Medulla oblongata (tissue), 1 donor: ENCODE measurements around the gene UBE2E1.

Experiments
- DNase-seq: peaks from one replicate; pipeline ENCODE4 v3.0.0-alpha.2; 2015; ENCODE audit errors: extremely low spot score

The UBE2E1 gene

DNA sequence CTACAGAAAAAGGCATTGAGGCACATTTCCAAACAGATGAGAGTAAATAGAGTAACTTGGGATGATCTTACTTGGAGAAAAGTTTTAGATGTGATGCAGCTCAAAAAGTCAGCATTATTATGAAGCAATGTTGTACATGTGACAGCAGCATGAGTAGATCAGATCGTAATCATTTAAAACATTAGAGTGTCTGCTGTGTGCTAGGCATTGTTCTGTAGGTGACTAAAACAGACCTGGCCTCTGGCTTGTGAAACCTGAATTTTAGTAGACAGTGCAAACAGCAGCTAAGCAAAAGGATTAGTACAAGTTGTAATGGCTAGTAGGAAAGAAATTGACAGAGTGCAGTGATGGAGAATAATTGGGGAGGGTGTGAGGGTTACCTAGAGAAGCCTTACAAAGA is 15.1 kb downstream of the UBE2E1 start:
- no peak for DNase-seq

DNA sequence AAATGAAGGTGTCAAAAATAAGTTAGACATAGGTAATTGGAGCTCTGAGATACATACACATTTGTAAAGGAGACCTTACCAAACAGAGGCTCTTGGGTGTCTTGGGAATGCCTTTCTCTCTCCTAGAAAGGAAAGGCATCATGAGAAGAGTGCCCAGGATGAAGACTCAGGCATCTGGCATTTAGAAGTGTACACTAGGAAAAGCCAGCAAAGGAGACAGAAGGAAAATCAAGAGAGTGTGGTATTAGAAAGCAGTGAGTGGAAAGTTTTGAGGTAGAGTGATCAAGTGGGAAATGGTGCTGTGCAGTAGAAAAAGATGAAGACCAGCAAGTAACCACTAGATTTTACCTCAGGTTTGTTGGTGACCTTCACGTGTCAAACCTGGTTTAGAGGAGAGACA is 16.1 kb downstream of the UBE2E1 start:
- DNase-seq, result no peak

- DNase-seq, result no peak
Observed at GRCh38 chr3:23822559-23822958, 16.8 kb downstream of the UBE2E1 start.

DNA sequence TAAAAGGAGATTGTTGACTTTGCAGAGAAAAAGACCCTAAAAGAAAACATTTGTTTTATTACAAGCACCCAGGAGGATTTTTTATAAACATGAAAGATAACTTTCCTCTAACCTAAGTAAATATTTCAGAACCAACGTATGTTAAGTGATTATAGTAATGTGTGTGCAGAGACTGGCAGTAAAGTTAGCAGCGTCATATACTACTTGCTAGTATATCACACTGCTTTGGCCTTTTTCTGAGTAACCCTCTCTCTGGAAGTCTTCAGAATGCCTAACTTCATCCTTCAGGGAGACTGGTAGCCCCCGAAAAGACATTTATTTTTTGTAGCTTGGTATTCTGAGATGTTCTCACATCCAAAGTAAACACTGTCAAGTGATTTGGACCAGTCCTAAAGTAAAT is 17.9 kb downstream of the UBE2E1 start:
- no peak for DNase-seq

DNA sequence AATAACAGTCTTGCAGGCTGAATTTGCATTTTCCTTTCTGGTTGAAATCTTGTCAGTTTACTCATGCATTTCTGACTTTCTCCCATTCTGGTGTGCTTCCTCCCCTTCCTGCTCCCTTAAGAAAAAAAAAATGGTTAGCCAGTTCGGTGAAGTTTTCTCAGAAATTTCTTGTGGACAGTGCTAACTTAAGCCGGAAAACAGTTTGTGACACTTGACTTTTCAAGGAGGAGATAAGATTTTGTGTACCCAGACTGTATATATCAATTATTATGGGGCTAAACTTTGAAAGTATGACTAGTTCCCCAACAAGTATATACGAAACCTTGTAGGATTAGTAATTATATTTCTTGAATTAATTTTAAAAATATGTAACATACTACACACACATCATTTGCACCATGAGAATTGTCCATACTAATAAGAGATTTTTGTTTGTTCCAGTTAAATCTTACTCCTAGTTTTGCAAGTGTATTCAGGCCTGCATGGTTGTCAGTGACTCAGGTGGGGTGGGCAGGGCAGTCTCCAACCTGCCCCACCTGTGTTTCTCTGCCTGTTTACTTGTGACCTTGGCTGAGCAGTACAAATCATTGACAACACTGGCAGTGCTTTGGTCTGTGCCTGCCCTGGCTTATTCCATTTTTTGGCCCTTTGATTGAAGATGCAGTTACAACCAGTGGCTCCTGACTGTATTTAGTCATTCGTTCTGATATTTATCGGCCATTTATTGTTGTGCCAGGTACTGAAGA is 19.1 kb downstream of the UBE2E1 start:
- no peak for DNase-seq

GRCh38 chr3:23825802-23826201 is 20.0 kb downstream of the UBE2E1 start:
- no peak for DNase-seq

DNA sequence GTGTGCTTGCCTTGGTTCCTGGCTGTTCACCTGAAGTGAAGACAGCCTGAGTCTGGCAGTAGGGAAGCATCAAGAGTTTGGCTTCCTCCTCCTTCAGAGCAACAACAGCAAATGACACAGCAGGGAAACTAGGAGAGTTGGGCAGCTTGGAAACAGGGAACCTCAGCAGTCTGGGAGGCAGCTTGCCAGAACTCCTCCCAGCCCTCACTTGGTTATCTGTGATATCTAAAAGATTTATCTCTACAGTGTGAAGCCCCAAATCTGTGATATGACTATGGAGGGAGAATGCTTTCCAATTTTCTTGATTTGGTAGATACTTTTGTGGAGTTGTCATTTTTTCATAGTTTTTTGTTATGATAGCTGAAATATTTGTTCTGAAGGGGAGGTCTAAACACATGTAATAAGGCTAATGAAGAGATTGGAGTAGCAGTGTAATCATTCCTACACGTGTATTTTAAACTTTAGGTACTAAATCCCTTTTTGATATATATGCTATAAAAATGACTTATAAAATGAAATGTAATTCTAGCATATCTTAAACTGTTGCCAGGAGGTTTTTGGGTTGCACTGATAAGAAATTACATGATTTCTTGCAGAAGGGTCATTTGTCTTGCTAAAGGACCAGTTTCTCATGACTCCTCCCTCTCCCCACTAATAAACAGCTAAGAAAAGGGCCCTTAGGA is 20.8 kb downstream of the UBE2E1 start:
- peak; percentile 41 for DNase-seq

DNA sequence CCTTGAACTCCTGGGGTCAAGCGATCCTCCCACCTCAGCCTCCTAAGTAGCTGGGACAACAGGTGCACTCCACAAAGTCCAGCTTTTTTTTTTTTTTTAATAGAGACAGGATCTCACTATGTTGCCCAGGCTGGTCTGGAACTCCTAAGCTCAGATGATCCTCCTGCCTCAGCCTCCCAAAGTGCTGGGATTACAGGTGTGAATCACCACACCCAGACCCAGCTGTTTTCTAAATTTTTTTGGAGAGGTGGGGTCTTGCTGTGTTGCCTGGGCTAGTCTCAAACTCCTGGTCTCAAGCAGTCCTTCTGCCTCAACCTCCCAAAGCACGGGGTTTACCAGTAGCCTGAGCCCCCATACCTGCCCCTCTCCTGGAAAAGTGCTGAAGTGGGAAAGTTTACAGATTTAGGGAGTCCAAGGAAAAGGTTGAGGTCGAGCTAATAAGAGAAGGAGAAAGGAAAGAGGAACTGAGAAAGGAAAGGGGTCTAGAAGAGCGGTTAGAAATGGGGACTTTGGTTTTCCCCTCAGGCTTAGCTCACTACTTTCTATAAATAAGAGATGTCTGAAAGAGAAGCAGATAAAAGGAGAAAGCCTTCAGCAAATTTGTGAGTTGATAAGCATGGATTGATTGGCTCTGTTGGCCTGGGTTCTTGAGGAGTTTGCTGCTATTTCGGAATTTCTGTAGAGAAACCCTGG is 23.6 kb downstream of the UBE2E1 start:
- DNase-seq, result no peak

DNA sequence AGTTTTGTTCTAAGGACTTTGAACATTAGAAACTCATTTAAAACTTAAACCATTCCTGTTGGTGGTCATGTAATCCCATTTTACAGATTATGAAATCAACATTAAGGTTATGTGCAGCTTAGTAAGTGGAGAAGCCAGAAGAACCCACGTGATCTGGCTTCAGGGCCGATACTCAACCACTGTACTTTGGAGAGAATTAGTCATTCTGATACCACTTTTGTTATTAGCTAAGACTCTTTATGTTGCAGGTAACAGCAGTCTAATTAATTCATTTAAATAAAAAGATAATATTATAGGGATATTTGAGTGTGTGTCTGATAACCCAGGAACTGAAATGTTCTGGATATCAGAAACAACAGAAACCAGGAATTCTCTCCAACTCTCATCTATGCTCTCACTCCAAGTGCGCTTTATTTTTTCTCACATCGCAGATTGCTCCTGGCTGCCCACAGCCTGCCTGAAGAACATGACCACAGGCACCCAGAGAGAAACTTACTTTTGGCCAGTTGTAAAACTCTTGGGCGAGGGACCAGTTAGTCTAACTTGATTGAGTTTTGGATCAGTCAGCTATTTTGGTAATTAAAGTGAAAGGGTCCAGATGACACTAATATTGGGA is 25.2 kb downstream of the UBE2E1 start:
- DNase-seq, result no peak

GRCh38 chr3:23831517-23832394 is 26.0 kb downstream of the UBE2E1 start:
- DNase-seq, result no peak

DNA sequence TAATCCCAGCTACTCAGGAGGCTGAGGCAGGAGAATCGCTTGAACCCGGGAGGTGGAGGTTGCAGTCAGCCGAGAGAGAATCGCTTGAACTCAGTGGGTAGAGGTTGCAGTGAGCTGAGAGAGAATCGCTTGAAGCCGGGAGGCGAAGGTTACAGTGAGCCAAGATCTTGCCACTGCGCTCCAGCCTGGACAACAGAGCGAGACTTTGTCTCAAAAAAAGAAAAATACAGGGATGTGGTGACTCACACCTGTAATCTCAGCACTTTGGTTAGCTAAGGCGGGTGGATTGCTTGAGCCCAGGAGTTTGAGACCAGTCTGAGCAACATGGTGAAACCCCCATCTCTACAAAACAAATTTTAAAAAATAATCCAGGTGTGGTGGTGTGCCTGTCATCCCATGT is 26.8 kb downstream of the UBE2E1 start:
- DNase-seq, result no peak

GRCh38 chr3:23834082-23834870 is 28.5 kb downstream of the UBE2E1 start:
- peak; percentile 54 for DNase-seq

GRCh38 chr3:23835087-23835486 is 29.3 kb downstream of the UBE2E1 start:
- DNase-seq, result no peak

- no peak for DNase-seq
Observed at GRCh38 chr3:23835802-23836201, 30.0 kb downstream of the UBE2E1 start.

DNA sequence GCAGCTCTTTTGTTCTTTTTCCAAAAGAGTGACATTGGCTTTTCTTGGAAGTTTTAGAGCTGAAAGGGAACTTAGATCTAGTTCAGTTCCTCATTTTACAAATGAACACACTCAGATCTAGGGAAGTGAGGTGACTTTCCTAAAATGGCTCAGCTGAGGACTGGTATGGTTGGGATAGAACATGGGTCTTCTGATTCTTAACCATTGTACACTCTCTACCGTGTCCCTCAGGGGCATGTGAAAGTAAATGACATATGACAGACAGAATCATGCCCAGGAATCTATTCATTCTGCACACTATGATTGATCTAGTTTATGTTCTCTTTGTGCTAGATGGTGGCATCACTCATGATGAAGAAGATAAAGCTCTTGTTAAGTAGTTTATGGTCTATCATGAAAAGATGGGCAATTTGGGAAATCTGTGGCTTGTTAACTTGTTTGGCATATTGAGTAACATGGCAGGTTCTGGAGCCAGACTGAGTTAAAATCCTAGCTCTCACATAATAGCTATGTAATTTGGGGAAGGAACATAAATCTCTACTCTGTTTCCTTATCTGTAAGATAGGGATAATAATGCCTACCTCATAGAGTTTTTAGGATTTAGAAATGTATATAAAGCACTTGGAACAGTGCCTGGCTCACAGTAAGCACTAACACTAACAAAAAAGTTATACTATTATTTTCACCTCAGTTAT is 30.9 kb downstream of the UBE2E1 start:
- DNase-seq, result peak; percentile 65

DNA sequence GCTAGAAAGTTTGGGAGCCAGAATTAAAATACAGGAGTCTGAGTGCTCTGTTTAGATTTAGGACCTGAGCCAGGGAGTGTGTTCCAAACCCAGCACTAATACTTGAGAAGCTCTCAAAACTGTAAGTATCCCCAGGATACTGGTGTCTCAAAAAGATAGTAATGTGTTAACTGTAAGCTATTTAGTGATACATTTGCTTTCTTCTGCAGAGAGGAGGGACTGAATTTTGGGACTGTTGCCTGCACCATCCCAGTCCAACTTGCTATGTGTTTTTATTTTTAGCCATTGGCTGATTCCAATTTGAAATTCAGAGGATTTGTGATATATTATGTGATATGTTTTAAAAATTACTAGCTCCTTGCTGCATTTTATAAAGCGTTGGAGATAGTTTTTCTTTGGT is 31.5 kb downstream of the UBE2E1 start:
- no peak for DNase-seq

- DNase-seq, result no peak
Observed at GRCh38 chr3:23837691-23838090, 31.9 kb downstream of the UBE2E1 start.

- no peak for DNase-seq
Observed at GRCh38 chr3:23840521-23840920, 34.8 kb downstream of the UBE2E1 start.

DNA sequence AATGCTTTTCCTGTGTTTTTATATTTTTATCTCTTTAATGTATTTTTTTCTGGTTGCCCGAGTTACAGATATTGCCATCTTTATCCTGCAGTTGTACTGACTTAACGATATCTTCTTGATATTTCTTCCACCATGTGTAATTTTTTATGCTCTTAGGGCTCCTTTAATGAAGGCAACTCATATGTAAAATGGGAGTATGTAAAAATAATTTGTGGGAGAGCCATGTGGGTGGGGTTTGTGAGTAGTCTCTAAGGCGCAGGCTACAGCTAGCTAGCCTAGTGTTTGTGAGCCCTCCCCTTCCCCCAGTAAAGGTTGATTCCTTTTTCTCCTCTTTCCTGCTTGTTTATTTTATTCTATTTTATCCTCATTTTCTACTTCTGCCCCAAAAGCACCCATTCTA is 38.1 kb downstream of the UBE2E1 start:
- DNase-seq, result no peak
